Gastrocnemius medialis (tissue), 4 donors: ENCODE results near the gene KIAA0408.
"Not testable (repeated sequence)": the region's sequence is repeated elsewhere in the genome, so short reads cannot be mapped to it uniquely, and the experiment has no call there.

Experiments
- POLR2A ChIP-seq, 2 donors: fragments of 450-650 bp; IDR thresholded peaks; one replicate each; pipeline ENCODE4 v1.6.1; 2017; ENCODE audit warnings: antibody characterized with exemption in 2 of 2, mild to moderate bottlenecking in 2 of 2, moderate library complexity in 2 of 2
- TF ChIP-seq, protein P1 (sequence below), 5 experiments: fragments of 450-650 bp in 3 of 5; fragments of 200-600 bp in 2 of 5; sonication (generic) in 2 of 5; IDR thresholded peaks in 4 of 5; conservative IDR thresholded peaks in 1 of 5; 1 replicate in 4 of 5; 2 replicates in 1 of 5; pipeline ENCODE4 v1.5.1; 2016 to 2019; ENCODE audit warnings: antibody characterized with exemption in 5 of 5, mild to moderate bottlenecking in 3 of 5, moderate library complexity in 3 of 5

DNA sequence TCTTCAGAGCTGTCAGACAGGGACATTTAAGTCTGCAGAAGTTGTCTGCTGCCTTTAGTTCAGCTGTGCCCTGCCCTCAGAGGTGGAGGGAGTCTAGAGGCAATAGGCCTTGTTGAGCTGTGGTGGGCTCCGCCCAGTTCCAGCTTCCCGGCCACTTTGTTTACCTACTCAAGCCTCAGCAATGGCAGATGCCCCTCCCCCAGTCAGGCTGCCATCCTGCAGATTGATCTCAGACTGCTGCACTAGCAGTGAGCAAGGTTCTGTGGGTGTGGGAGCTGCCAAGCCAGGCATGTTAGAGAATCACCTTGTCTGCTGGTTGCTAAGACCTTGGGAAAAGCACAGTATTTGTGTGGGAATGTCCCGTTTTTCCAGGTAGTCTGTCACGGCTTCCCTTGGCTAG lies 46.1 kb downstream of the KIAA0408 start:
- TF ChIP-seq, protein P1, sequence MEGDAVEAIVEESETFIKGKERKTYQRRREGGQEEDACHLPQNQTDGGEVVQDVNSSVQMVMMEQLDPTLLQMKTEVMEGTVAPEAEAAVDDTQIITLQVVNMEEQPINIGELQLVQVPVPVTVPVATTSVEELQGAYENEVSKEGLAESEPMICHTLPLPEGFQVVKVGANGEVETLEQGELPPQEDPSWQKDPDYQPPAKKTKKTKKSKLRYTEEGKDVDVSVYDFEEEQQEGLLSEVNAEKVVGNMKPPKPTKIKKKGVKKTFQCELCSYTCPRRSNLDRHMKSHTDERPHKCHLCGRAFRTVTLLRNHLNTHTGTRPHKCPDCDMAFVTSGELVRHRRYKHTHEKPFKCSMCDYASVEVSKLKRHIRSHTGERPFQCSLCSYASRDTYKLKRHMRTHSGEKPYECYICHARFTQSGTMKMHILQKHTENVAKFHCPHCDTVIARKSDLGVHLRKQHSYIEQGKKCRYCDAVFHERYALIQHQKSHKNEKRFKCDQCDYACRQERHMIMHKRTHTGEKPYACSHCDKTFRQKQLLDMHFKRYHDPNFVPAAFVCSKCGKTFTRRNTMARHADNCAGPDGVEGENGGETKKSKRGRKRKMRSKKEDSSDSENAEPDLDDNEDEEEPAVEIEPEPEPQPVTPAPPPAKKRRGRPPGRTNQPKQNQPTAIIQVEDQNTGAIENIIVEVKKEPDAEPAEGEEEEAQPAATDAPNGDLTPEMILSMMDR (IDR thresholded peaks at IDR 0.05 in 4 of 5, conservative IDR thresholded peaks at IDR 0.05 in 1 of 5) = not testable (repeated sequence)
- not testable (repeated sequence) for TF ChIP-seq POLR2A (IDR thresholded peaks at IDR 0.05)
